Keratinocyte (primary cell): Measurements from ENCODE around the gene RCOR3. TPM values are rescaled to one million over a fixed set of nuclear protein-coding genes. Genes with fewer than 3 reads are reported as not detected.

ENCODE experiments used
- DNase-seq: peaks from one replicate; pipeline ENCODE4 v3.0.0-alpha.2; 2011; ENCODE audit warnings: low read depth, missing footprints, low spot score
- FAIRE-seq: peaks from 2 replicates; lab custom pipeline; 2011; peaks lifted over from hg19 to GRCh38; lab: Jason Lieb, UNC
- H2AFZ ChIP-seq: 2 replicates; pipeline ENCODE4 v1.6.0; 2012; ENCODE audit warnings: low read length, control low read depth, inconsistent platforms; ENCODE audit not compliant: control insufficient read depth
- H3K27ac ChIP-seq: 2 replicates; pipeline ENCODE4 v1.5.1; 2011; ENCODE audit warnings: low read length; ENCODE audit not compliant: control insufficient read depth, insufficient read depth
- H3K27me3 ChIP-seq: 3 replicates; pipeline ENCODE4 v1.6.0; 2011; ENCODE audit warnings: low read length; ENCODE audit not compliant: control insufficient read depth, insufficient read depth; ENCODE audit errors: extremely low read depth
- H3K36me3 ChIP-seq, 2 experiments: 2 replicates in 1 of 2; 3 replicates in 1 of 2; pipeline ENCODE4 v1.5.1; 2011; ENCODE audit warnings: low read length in 2 of 2, mild to moderate bottlenecking in 1 of 2; ENCODE audit not compliant: control insufficient read depth in 2 of 2, insufficient read depth in 2 of 2; ENCODE audit errors: extremely low read depth in 1 of 2
- H3K4me1 ChIP-seq: 3 replicates; pipeline ENCODE4 v1.5.1; 2011; ENCODE audit warnings: low read length; ENCODE audit not compliant: control insufficient read depth, insufficient read depth; ENCODE audit errors: extremely low read depth
- H3K4me2 ChIP-seq: 3 replicates; pipeline ENCODE4 v1.6.0; 2011; ENCODE audit warnings: low read depth, low read length; ENCODE audit not compliant: control insufficient read depth, insufficient read depth; ENCODE audit errors: extremely low read depth
- H3K4me3 ChIP-seq, 3 experiments: fragments of 200-600 bp in 1 of 3; sonication (generic) in 1 of 3; 2 replicates in 2 of 3; 3 replicates in 1 of 3; pipeline ENCODE4 v1.5.1; 2011 to 2016; ENCODE audit warnings: low read length in 3 of 3, mild to moderate bottlenecking in 3 of 3, control low read depth in 2 of 3, inconsistent platforms in 1 of 3, low read depth in 1 of 3, mixed read lengths in 1 of 3, mixed run types in 1 of 3, moderate library complexity in 1 of 3; ENCODE audit not compliant: control insufficient read depth in 2 of 3, insufficient read depth in 2 of 3; ENCODE audit errors: extremely low read depth in 1 of 3
- H3K79me2 ChIP-seq: 2 replicates; pipeline ENCODE4 v1.6.0; 2012; ENCODE audit warnings: low read length; ENCODE audit not compliant: control insufficient read depth, insufficient read depth
- H3K9ac ChIP-seq: 3 replicates; pipeline ENCODE4 v1.6.0; 2011; ENCODE audit warnings: low read length; ENCODE audit not compliant: control insufficient read depth, insufficient read depth; ENCODE audit errors: extremely low read depth
- H3K9me1 ChIP-seq: 3 replicates; pipeline ENCODE4 v1.6.0; 2011; ENCODE audit warnings: low read length; ENCODE audit not compliant: control insufficient read depth, insufficient read depth; ENCODE audit errors: extremely low read depth
- H3K9me3 ChIP-seq: 2 replicates; pipeline ENCODE4 v1.5.1; 2012; ENCODE audit warnings: low read depth, low read length; ENCODE audit not compliant: control insufficient read depth
- H4K20me1 ChIP-seq: 3 replicates; pipeline ENCODE4 v1.6.0; 2011; ENCODE audit warnings: low read length; ENCODE audit not compliant: control insufficient read depth, insufficient read depth; ENCODE audit errors: extremely low read depth
- CTCF ChIP-seq, 3 experiments: IDR thresholded peaks in 1 of 3; conservative IDR thresholded peaks in 1 of 3; optimal IDR thresholded peaks in 1 of 3; 2 replicates in 2 of 3; 3 replicates in 1 of 3; pipeline versions ENCODE3 to v1.5.1; 2011; ENCODE audit warnings: low read length in 3 of 3, mild to moderate bottlenecking in 3 of 3, moderate library complexity in 2 of 3, control low read depth in 1 of 3, inconsistent platforms in 1 of 3; ENCODE audit not compliant: insufficient read depth in 2 of 3; ENCODE audit errors: extremely low read depth in 1 of 3
- EZH2 ChIP-seq: IDR thresholded peaks from one replicate; pipeline ENCODE4 v1.6.1; 2012; ENCODE audit warnings: inconsistent platforms, mild to moderate bottlenecking, low read length, moderate library complexity
- dilution Hi-C: fragments of 300-500 bp; cut with MboI; formaldehyde crosslinking; loops from one replicate; pipeline ENCODE4 v1.7.0; 2020; ENCODE audit warnings: low sequenced_read_pairs; ENCODE audit not compliant: extremely low pct_ligation_motif_present
- polyA plus RNA-seq, 5 experiments: library from polyadenylated mRNA; depleted of rRNA in 3 of 5; stranded (reverse) in 3 of 5; stranded (forward) in 1 of 5; unstranded in 1 of 5; fragments of >200 nt; gene quantifications; 1 replicate in 1 of 5; 2 replicates in 3 of 5; 3 replicates in 1 of 5; pipeline versions ENCODE4 v1.2.1 to v1.2.3, GENCODE V29; 2011 to 2012; ENCODE audit warnings: missing spikeins in 2 of 5, low read depth in 1 of 5, low replicate concordance in 1 of 5

The RCOR3 gene
- polyA plus RNA-seq, 1 donor (not counting 4 experiments of a cell fraction or from before 2014, with no cell fraction given), result 35.7 TPM

- Histone ChIP-seq H2AFZ (no peak overlapping the region), H3K9ac (no peak overlapping the region), H3K27ac (no peak overlapping the region), H4K20me1 (no peaks in the 10 kb centered on the region), H3K4me1 (no peaks in the 10 kb centered on the region), H3K4me2 (no peak overlapping the region), H3K36me3 (no peaks in the 10 kb centered on the region), H3K4me3 (no peak overlapping the region), H3K27me3 (no peaks in the 10 kb centered on the region), H3K9me1 (no peaks in the 10 kb centered on the region), H3K79me2 (no peaks in the 10 kb centered on the region), H3K9me3 (no peaks in the 10 kb centered on the region)
- no peak for DNase-seq
- no peak for FAIRE-seq
- TF ChIP-seq CTCF (optimal IDR thresholded peaks at IDR 0.05 in 1 of 3, IDR thresholded peaks at IDR 0.05 in 1 of 3, conservative IDR thresholded peaks at IDR 0.05 in 1 of 3; ENCODE audit: extremely low read depth in 1 of 3, insufficient read depth in 2 of 3, low read length in 3 of 3) (no peak), EZH2 (no peak)
- dilution Hi-C loops, result no loop called here
These were observed 84.4 kb downstream of the RCOR3 start for GRCh38 chr1:211343607-211344006.

GRCh38 chr1:211344152-211344618, 85.0 kb downstream of the RCOR3 start:
- Histone ChIP-seq H3K9ac (no peak overlapping the region), H2AFZ (no peak overlapping the region), H4K20me1 (no peaks in the 10 kb centered on the region), H3K27me3 (no peaks in the 10 kb centered on the region), H3K9me3 (no peaks in the 10 kb centered on the region), H3K9me1 (no peaks in the 10 kb centered on the region), H3K4me1 (no peaks in the 10 kb centered on the region), H3K4me2 (no peak overlapping the region), H3K27ac (no peak overlapping the region), H3K36me3 (no peaks in the 10 kb centered on the region), H3K4me3 (no peak overlapping the region), H3K79me2 (no peaks in the 10 kb centered on the region)
- no peak for DNase-seq
- dilution Hi-C loops, result no loop called here
- TF ChIP-seq EZH2, result no peak
- TF ChIP-seq CTCF (optimal IDR thresholded peaks at IDR 0.05 in 1 of 3, IDR thresholded peaks at IDR 0.05 in 1 of 3, conservative IDR thresholded peaks at IDR 0.05 in 1 of 3; ENCODE audit: extremely low read depth in 1 of 3, insufficient read depth in 2 of 3, low read length in 3 of 3), result no peak
- no peak for FAIRE-seq
